HepG2 (cell line): ENCODE measurements around the gene B4GALT3. TPM values are rescaled to one million over a fixed set of nuclear protein-coding genes. Genes with fewer than 3 reads are reported as not detected.
A peak's percentile ranks its signal among the peaks of the same experiment; 100 is the strongest.

Experiments
- AHR ChIP-seq: IDR thresholded peaks from 2 replicates; pipeline ENCODE4 v1.6.1; 2018; ENCODE audit warnings: missing genetic modification reagents, missing compliant biosample characterization
- CEBPG ChIP-seq: IDR thresholded peaks from 2 replicates; pipeline ENCODE4 v1.6.1; 2016
- GFI1 ChIP-seq: sonication (generic); formaldehyde crosslinking; IDR thresholded peaks from 2 replicates; pipeline ENCODE4 v1.5.0; 2020; ENCODE audit warnings: missing genetic modification reagents, mild to moderate bottlenecking, borderline replicate concordance
- HBP1 ChIP-seq: IDR thresholded peaks from 2 replicates; pipeline ENCODE4 v1.6.1; 2016; ENCODE audit warnings: low read depth, control low read depth
- HNF4A ChIP-seq: sonication (generic); formaldehyde crosslinking; IDR thresholded peaks from 2 replicates; pipeline ENCODE4 v1.4.0; 2020; ENCODE audit warnings: missing genetic modification reagents
- HOXA9 ChIP-seq: sonication (generic); formaldehyde crosslinking; IDR thresholded peaks from 2 replicates; pipeline ENCODE4 v1.8.1; 2022; ENCODE audit warnings: missing genetic modification reagents, mild to moderate bottlenecking, moderate library complexity, borderline replicate concordance
- KAT8 ChIP-seq: IDR thresholded peaks from 2 replicates; pipeline ENCODE4 v1.6.1; 2016; ENCODE audit warnings: missing genetic modification reagents, missing compliant biosample characterization
- KMT2B ChIP-seq: IDR thresholded peaks from 2 replicates; pipeline ENCODE4 v1.6.1; 2016; ENCODE audit warnings: missing genetic modification reagents, missing compliant biosample characterization
- PHF8 ChIP-seq: sonication (generic); formaldehyde crosslinking; IDR thresholded peaks from 2 replicates; pipeline ENCODE4 v1.5.0; 2020; ENCODE audit warnings: missing genetic modification reagents
- RORA ChIP-seq: sonication (generic); formaldehyde crosslinking; IDR thresholded peaks from 2 replicates; pipeline ENCODE4 v1.5.0; 2020; ENCODE audit warnings: mild to moderate bottlenecking, missing genetic modification reagents, moderate library complexity
- SIN3A ChIP-seq: IDR thresholded peaks from 2 replicates; pipeline ENCODE4 v1.6.1; 2011; ENCODE audit warnings: low read depth, mild to moderate bottlenecking, control low read depth, low read length, borderline replicate concordance
- SIN3B ChIP-seq: fragments of 150-350 bp; IDR thresholded peaks from 2 replicates; pipeline ENCODE4 v1.6.1; 2014; ENCODE audit warnings: low read length
- SRY ChIP-seq: sonication (generic); formaldehyde crosslinking; IDR thresholded peaks from 2 replicates; pipeline ENCODE4 v1.8.0; 2022; ENCODE audit warnings: mild to moderate bottlenecking, missing genetic modification reagents
- SSRP1 ChIP-seq: IDR thresholded peaks from 2 replicates; pipeline ENCODE4 v1.6.1; 2016; ENCODE audit warnings: control low read depth
- ZNF10 ChIP-seq: sonication (generic); formaldehyde crosslinking; IDR thresholded peaks from 2 replicates; pipeline ENCODE4 v1.4.0; 2020; ENCODE audit warnings: mild to moderate bottlenecking, low read depth, missing genetic modification reagents, borderline replicate concordance
- ZNF253 ChIP-seq: sonication (generic); formaldehyde crosslinking; IDR thresholded peaks from 2 replicates; pipeline ENCODE4 v1.8.0; 2022; ENCODE audit warnings: mild to moderate bottlenecking, missing genetic modification reagents, borderline replicate concordance
- ZNF572 ChIP-seq: sonication (generic); formaldehyde crosslinking; IDR thresholded peaks from 2 replicates; pipeline ENCODE4 v1.5.1; 2020; ENCODE audit warnings: mild to moderate bottlenecking, missing genetic modification reagents
- ZNF652 ChIP-seq: IDR thresholded peaks from 2 replicates; pipeline ENCODE4 v1.6.1; 2016; ENCODE audit warnings: low read depth, borderline replicate concordance
- polyA plus RNA-seq, 8 experiments: library from polyadenylated mRNA; depleted of rRNA in 3 of 8; stranded (reverse) in 7 of 8; unstranded in 1 of 8; fragments of >200 nt; fragmentation: Illumina TruSeq in 4 of 8; extraction: Trizol in 4 of 8; gene quantifications; 2 replicates each; pipeline versions ENCODE4 v1.2.1 to v1.2.3, GENCODE V29; 2011 to 2016; ENCODE audit warnings: low read depth in 4 of 8, missing spikeins in 1 of 8, mixed read lengths in 1 of 8; ENCODE audit not compliant: insufficient read depth in 1 of 8
- total RNA-seq, 5 experiments: library from RNA; depleted of rRNA; stranded (reverse); fragments of >200 nt; fragmentation: Illumina TruSeq; extraction: Trizol; gene quantifications; 2 replicates each; pipeline ENCODE4 v1.2.3, GENCODE V29; 2016; ENCODE audit warnings: low read depth in 1 of 5
- TF ChIP-seq, protein P1 (sequence below): sonication (generic); formaldehyde crosslinking; IDR thresholded peaks from 2 replicates; pipeline ENCODE4 v1.5.0; 2020; ENCODE audit warnings: mild to moderate bottlenecking, missing genetic modification reagents, borderline replicate concordance
- TF ChIP-seq, protein P2 (sequence below): sonication (generic); formaldehyde crosslinking; IDR thresholded peaks from 2 replicates; pipeline ENCODE4; 2020; ENCODE audit warnings: missing genetic modification reagents, mild to moderate bottlenecking, borderline replicate concordance
- TF ChIP-seq, protein P3 (sequence below): sonication (generic); formaldehyde crosslinking; IDR thresholded peaks from 2 replicates; pipeline ENCODE4 v1.4.0; 2020; ENCODE audit warnings: low read depth, mild to moderate bottlenecking, missing genetic modification reagents

B4GALT3 gene
- total and polyA plus RNA-seq, 2 of the 13 experiments (the other 11 are each of a cell fraction or from before 2014, with no cell fraction given): 35.6 to 40.4 TPM

DNA sequence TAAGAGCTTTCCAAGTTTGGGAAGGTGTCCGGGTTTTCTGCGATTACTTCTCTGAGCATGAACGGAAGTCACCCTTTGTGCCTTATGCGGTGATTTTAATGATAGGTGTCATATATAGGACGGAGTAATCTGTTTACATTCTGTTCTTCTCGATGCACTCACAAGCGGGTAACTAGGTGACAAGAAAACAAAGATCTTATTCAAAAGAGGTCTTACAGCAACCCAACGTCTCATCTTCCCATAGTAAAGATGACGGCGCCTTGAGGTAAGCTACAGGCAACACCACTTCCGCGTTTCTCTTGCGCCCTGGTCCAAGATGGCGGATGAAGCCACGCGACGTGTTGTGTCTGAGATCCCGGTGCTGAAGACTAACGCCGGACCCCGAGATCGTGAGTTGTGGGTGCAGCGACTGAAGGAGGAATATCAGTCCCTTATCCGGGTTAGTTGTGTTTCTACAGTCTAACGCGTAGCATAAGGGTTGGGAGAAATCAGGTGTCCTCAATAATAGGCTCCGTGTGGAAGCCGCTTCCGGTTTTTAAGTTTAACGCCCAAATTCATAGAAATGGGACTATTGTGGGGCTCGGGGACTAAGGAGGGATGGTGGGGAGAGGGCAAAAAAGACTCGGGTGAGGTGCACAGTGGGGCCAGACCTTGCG is 23.5 kb downstream of the B4GALT3 start, which contains the start of gene UFC1 (continued):
- no peak for TF ChIP-seq HNF4A (CRISPR knock-in tag)
- peak; percentile 52; the same call in 1 of the 2 replicates for TF ChIP-seq SIN3B
- no peak for TF ChIP-seq SRY (CRISPR knock-in tag)
- TF ChIP-seq HBP1 (CRISPR knock-in tag): peak; percentile 91
- TF ChIP-seq GFI1 (CRISPR knock-in tag): peak; percentile 46; the same call in 1 of the 2 replicates
- TF ChIP-seq AHR (CRISPR knock-in tag): no peak
- TF ChIP-seq, protein P1, sequence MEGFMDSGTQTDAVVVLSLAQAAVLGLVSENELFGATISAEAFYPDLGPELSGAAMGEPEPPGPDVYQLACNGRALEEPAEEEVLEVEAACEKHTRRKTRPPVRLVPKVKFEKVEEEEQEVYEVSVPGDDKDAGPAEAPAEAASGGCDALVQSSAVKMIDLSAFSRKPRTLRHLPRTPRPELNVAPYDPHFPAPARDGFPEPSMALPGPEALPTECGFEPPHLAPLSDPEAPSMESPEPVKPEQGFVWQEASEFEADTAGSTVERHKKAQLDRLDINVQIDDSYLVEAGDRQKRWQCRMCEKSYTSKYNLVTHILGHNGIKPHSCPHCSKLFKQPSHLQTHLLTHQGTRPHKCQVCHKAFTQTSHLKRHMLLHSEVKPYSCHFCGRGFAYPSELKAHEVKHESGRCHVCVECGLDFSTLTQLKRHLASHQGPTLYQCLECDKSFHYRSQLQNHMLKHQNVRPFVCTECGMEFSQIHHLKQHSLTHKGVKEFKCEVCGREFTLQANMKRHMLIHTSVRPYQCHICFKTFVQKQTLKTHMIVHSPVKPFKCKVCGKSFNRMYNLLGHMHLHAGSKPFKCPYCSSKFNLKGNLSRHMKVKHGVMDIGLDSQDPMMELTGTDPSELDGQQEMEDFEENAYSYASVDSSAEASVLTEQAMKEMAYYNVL (CRISPR knock-in tag): no peak
- no peak for TF ChIP-seq RORA (CRISPR knock-in tag)
- TF ChIP-seq SIN3A: 0 out of 2 replicates have a peak, but pooled peaks have one; percentile 63
- no peak for TF ChIP-seq ZNF572
- no peak for TF ChIP-seq ZNF10 (CRISPR knock-in tag)
- no peak for TF ChIP-seq SSRP1 (CRISPR knock-in tag)
- TF ChIP-seq, protein P2, sequence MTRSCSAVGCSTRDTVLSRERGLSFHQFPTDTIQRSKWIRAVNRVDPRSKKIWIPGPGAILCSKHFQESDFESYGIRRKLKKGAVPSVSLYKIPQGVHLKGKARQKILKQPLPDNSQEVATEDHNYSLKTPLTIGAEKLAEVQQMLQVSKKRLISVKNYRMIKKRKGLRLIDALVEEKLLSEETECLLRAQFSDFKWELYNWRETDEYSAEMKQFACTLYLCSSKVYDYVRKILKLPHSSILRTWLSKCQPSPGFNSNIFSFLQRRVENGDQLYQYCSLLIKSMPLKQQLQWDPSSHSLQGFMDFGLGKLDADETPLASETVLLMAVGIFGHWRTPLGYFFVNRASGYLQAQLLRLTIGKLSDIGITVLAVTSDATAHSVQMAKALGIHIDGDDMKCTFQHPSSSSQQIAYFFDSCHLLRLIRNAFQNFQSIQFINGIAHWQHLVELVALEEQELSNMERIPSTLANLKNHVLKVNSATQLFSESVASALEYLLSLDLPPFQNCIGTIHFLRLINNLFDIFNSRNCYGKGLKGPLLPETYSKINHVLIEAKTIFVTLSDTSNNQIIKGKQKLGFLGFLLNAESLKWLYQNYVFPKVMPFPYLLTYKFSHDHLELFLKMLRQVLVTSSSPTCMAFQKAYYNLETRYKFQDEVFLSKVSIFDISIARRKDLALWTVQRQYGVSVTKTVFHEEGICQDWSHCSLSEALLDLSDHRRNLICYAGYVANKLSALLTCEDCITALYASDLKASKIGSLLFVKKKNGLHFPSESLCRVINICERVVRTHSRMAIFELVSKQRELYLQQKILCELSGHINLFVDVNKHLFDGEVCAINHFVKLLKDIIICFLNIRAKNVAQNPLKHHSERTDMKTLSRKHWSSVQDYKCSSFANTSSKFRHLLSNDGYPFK: peak; percentile 87; the same call in 1 of the 2 replicates
- TF ChIP-seq, protein P3, sequence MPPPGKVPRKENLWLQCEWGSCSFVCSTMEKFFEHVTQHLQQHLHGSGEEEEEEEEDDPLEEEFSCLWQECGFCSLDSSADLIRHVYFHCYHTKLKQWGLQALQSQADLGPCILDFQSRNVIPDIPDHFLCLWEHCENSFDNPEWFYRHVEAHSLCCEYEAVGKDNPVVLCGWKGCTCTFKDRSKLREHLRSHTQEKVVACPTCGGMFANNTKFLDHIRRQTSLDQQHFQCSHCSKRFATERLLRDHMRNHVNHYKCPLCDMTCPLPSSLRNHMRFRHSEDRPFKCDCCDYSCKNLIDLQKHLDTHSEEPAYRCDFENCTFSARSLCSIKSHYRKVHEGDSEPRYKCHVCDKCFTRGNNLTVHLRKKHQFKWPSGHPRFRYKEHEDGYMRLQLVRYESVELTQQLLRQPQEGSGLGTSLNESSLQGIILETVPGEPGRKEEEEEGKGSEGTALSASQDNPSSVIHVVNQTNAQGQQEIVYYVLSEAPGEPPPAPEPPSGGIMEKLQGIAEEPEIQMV (CRISPR knock-in tag): 0 out of 2 replicates have a peak, but pooled peaks have one; percentile 55
- peak; percentile 95 for TF ChIP-seq KAT8
- TF ChIP-seq ZNF652 (CRISPR knock-in tag): no peak
- no peak for TF ChIP-seq ZNF253
- no peak; the same call in 1 of the 2 replicates for TF ChIP-seq CEBPG (CRISPR knock-in tag)
- TF ChIP-seq HOXA9 (CRISPR knock-in tag): 0 out of 2 replicates have a peak, but pooled peaks have one; percentile 42
- TF ChIP-seq KMT2B (CRISPR knock-in tag): peak; percentile 88
- TF ChIP-seq PHF8 (CRISPR knock-in tag): peak; percentile 87
